NAMALWA (cell line): ENCODE measurements around the gene WFDC1.

Experiments
- DNase-seq: peaks from one replicate; pipeline ENCODE4 v3.0.0-alpha.2; 2015; ENCODE audit warnings: low spot score

Gene WFDC1

GRCh38 chr16:84302111-84302954 lies 7.7 kb downstream of the WFDC1 start:
- DNase-seq, result no peak

- DNase-seq, result no peak
Measured at GRCh38 chr16:84303023-84303422, 8.3 kb downstream of the WFDC1 start.

GRCh38 chr16:84303516-84303915 lies 8.8 kb downstream of the WFDC1 start:
- DNase-seq, result no peak

GRCh38 chr16:84306564-84306963 lies 11.9 kb downstream of the WFDC1 start:
- DNase-seq, result no peak

GRCh38 chr16:84307209-84307954 lies 12.7 kb downstream of the WFDC1 start:
- no peak for DNase-seq

GRCh38 chr16:84308120-84308519 lies 13.4 kb downstream of the WFDC1 start:
- peak; percentile 58 for DNase-seq

- DNase-seq, result no peak
Measured at GRCh38 chr16:84310642-84311041, 16.0 kb downstream of the WFDC1 start.

GRCh38 chr16:84312783-84313382 lies 18.2 kb downstream of the WFDC1 start:
- no peak for DNase-seq

GRCh38 chr16:84313921-84314320 lies 19.2 kb downstream of the WFDC1 start:
- DNase-seq, result no peak

- no peak for DNase-seq
Measured at GRCh38 chr16:84314373-84314772, 19.7 kb downstream of the WFDC1 start.

GRCh38 chr16:84314814-84315213 lies 20.1 kb downstream of the WFDC1 start:
- DNase-seq, result no peak

- DNase-seq, result no peak
Measured at GRCh38 chr16:84315422-84315821, 20.7 kb downstream of the WFDC1 start.

GRCh38 chr16:84318091-84318975 lies 23.7 kb downstream of the WFDC1 start:
- no peak for DNase-seq

GRCh38 chr16:84319146-84319760 lies 24.6 kb downstream of the WFDC1 start:
- no peak for DNase-seq

GRCh38 chr16:84320511-84320910 lies 25.8 kb downstream of the WFDC1 start:
- no peak for DNase-seq

GRCh38 chr16:84321932-84322331 lies 27.3 kb downstream of the WFDC1 start:
- DNase-seq, result no peak

GRCh38 chr16:84322749-84323148 lies 28.1 kb downstream of the WFDC1 start:
- DNase-seq, result no peak

- no peak for DNase-seq
Measured at GRCh38 chr16:84323606-84324005, 28.9 kb downstream of the WFDC1 start.

- DNase-seq, result no peak
Measured at GRCh38 chr16:84324434-84325262, 30.0 kb downstream of the WFDC1 start.

- DNase-seq, result no peak
Measured at GRCh38 chr16:84326545-84326944, 31.9 kb downstream of the WFDC1 start.
